ENCODE results near the gene STAMBP. TPM values are rescaled to one million over a fixed set of nuclear protein-coding genes. Genes with fewer than 3 reads are reported as not detected.
"Not testable (repeated sequence)": the region's sequence is repeated elsewhere in the genome, so short reads cannot be mapped to it uniquely, and the experiment has no call there.

The STAMBP gene
- total RNA-seq (2014; rRNA removed; shearing (Covaris generic); ENCODE audit: low replicate concordance): 36.0 and 43.1 TPM in 2 replicates

DNA sequence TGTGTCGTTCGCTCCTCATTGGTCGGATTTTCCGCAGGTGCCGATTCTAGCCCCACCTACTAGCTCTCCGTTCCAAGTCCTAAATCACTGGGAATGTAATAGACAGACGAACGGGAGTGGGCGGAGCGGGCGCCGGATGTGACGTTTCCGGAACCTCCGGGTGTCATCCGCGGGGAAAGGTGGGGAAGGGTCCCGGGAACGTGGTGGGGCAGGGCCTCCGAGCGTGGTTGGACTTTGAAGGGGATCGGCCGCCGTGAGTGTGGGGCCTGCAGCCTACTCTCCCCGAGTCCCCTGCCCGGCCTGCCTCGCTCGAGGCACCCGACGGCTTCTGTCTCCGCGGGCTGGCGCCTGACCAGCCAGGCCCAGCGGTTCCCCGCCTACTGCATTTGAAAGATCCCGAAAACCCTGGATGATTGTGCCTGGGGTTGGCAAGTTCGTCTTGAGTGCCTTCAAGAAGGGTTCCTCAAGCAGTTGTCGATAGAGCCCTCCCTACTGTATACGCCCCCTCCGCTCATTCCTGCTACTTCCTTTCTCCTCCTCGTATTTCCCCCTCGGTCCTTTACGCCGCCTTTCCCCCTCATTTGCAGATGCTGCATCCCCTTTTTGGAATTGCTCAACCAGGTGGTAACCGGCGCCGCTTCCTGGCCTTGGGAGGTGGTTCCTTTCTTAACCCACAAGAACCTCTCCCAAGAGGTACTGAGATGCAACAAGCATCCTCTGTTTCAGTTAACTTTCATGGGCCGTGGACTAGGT lies at the start of gene STAMBP:
TSS of gene STAMBP (plus strand) at position 144 of the 753 bp plus-strand sequence. CDS start 1,896 bp downstream, outside the sequence.
- Histone ChIP-seq H3K36me3 (peaks cover 17% of the 10 kb centered on the region), H3K4me3 (peak within 1 kb of the TSS; percentile 87), H3K27me3 (no peaks in the 10 kb centered on the region), H3K9me3 (no peaks in the 10 kb centered on the region)
- DNase-seq: peak; percentile 94

DNA sequence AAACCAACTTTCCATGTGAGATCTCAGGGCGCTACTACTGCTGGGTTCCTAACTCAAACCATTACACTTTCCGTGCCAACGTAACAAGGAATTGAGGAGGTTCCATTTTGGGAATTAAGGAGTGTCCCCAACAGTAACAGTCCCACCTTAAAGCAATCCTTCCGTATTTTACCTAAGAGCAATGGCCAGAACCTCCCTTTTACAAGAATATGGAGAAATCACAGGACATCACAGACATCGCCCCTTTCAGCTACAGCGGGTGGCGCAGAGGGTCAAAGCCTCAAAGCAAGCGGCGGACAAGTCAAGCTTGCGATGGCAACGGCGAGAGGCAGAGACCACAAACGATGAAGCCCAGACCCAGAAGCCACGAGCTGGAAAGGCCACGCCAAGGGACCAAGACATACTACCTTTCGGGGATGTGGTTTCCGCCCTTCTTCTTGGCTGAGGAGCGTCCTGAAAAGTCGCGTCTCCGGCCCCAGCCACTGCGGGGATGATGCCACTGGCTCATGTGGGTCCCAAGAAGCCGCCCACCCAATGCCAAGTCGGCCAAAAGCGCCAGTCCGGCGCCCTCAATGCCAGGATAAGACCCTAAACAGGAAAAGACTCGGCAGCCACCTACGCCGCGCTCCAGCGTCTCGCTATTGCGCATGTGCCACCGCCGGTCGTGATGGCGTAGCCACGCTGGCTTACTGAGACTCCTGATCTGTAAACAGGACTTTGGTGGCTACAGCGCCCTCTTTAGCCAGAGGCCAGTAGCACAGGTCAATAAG lies 49.1 kb upstream of the STAMBP start, which contains the start of gene DUSP11:
TSS of gene DUSP11 (minus strand) at position 637 of the 770 bp plus-strand sequence. CDS start at position 508, 129 bp downstream.
- peak within 1 kb of the TSS; percentile 97 for H3K4me3 ChIP-seq
- H3K9me3 ChIP-seq: no peaks in the 10 kb centered on the region
- no peaks in the 10 kb centered on the region for H3K27me3 ChIP-seq
- peak; percentile 91 for DNase-seq
- H3K36me3 ChIP-seq: peaks cover 17% of the 10 kb centered on the region

GRCh38 chr2:73780237-73780582 lies 48.6 kb upstream of the STAMBP start:
- H3K27me3 ChIP-seq: no peaks in the 10 kb centered on the region
- H3K4me3 ChIP-seq: peak overlapping the region; percentile 97
- H3K36me3 ChIP-seq: peaks cover 13% of the 10 kb centered on the region
- DNase-seq: no peak
- H3K9me3 ChIP-seq: no peaks in the 10 kb centered on the region

DNA sequence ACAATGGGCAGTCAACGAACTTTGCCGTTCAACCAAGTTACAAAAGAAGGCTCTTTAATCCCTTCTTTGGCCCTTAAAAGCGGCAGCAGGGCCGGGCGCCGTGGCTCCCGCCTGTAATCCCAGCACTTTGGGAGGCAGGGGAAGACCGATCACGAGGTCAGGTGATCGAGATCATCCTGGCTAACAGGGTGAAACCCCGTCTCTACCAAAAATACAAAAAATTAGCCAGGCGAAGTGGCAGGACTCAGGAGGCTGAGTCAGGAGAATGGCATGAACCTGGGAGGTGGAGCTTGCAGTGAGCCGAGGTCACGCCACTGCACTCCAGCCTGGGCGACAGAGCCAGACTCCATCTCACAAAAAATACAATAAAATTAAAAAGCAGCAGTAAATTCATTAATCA lies 45.4 kb upstream of the STAMBP start:
- not testable (repeated sequence) for H3K4me3 ChIP-seq, H3K36me3 ChIP-seq, H3K27me3 ChIP-seq, H3K9me3 ChIP-seq
- peak; percentile 56 for DNase-seq

- not testable (repeated sequence) for H3K9me3 ChIP-seq, H3K36me3 ChIP-seq
These were observed 44.9 kb upstream of the STAMBP start, which contains the start of gene C2orf78 for GRCh38 chr2:73783883-73784282. Gene C2orf78 (plus strand): TSS chr2:73784183. CDS start chr2:73784310, 127 bp downstream.

DNA sequence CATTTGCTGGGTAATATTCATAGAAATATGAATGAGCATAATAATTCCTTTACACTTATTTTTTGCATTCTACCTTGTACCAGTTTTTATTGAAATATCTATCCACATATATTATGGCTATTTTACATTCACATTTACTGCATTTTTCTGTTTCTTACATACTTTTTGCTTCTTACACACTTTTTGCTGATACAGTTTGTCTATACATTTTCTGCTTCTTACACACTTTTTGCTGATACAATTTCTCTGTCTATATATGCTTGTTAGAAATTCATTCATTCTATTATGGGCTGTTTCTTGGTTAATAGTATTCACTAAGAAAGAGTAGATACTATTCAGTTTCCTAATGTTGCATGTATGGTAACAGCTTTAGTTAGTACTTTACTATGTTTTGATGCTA lies 16.9 kb upstream of the STAMBP start:
- DNase-seq: no peak
- Histone ChIP-seq H3K4me3 (no peak overlapping the region), H3K36me3 (no peaks in the 10 kb centered on the region), H3K27me3 (peaks cover 5% of the 10 kb centered on the region; the same call in 1 of the 2 replicates), H3K9me3 (no peaks in the 10 kb centered on the region)

More at GRCh38 chr2:73783883-73784282, 44.9 kb upstream of the STAMBP start, which contains the start of gene C2orf78:
- not testable (repeated sequence) for H3K4me3 ChIP-seq, H3K27me3 ChIP-seq, DNase-seq

DNA sequence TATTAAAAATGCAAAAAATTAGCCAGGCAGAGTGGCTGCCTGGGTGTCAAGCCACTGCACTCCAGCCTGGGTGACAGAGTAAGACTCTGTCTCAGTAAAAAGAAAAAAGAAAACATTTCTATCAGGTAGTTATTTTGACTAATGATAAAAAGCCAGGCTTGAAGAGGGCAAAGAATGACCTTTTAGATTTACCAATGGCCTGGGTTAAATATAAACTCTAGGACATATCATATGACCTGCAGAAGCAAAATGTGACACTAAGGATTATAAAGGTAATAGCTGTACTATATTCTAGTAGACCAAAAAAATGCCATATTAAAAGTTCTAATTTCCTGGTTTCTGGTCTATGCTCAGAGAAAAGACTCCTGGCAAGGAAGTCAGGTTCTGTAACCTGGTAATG lies 16.1 kb upstream of the STAMBP start:
- DNase-seq: no peak

DNA sequence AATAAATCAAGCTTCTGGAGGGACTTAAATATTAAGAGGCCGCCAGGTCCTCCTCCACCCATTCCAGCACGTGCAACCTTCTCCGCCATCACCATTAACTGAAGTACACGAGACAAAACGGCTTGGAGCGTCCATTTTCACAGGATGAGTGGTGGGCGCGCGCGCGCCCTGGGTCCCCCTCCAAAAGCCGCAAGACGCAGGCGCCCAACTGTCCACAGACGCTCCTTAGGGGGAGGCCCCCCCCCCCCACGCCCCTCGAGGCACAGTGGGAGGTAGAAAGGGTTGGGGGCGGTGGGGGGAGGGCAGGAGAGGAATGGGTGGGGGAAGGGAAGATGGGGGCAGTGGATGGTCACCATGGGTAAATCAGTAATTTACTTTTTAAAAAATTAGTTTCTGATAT lies 10.5 kb upstream of the STAMBP start:
- no peak for DNase-seq
- no peaks in the 10 kb centered on the region for H3K9me3 ChIP-seq
- H3K27me3 ChIP-seq: no peaks in the 10 kb centered on the region; the same call in 1 of the 2 replicates
- no peak overlapping the region for H3K4me3 ChIP-seq
- no peaks in the 10 kb centered on the region for H3K36me3 ChIP-seq

More for the DNA sequence above, 16.1 kb upstream of the STAMBP start:
- Histone ChIP-seq H3K4me3 (no peak overlapping the region), H3K27me3 (peaks cover 5% of the 10 kb centered on the region; the same call in 1 of the 2 replicates), H3K36me3 (no peaks in the 10 kb centered on the region), H3K9me3 (no peaks in the 10 kb centered on the region)

DNA sequence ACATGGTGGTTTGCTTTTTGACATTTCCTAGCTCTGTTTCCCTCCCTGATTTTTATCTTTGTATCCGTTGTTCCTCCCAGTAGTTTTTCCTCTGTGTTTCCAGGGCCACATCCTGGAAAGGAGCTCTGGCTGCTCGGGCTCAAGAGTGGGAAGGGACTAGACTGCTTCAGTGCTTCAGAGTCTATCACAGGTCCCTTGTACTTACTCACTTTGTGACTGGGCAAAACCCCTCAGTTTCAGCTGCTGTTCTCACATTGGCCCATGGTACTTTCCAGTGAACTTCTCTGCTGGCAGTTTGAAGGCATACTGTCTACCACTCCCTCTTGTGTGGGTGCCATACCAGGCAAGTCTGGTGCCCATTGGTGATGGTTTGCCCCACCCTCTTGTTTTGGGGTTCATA lies 7.5 kb upstream of the STAMBP start:
- no peak overlapping the region for H3K4me3 ChIP-seq
- DNase-seq: no peak

DNA sequence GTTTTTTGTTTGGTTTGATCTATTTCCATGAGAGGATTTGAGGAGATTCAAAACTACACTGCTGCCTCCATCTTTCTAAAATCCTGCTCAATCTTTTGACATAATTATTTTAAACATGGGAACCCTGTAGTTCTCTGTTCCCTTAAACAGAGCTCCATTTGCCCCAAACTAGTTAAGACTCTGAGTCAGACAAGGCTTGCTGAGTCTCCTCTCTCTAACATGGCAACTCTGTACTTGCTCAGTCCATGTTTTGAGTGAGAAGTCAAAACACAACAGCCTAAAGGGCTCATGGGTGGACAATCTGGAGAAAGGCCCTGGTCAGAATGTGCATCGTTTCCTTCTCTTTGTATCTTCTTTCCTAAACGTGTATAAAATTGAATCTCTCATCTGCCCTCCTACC lies 7.1 kb upstream of the STAMBP start:
- Histone ChIP-seq H3K27me3 (no peaks in the 10 kb centered on the region), H3K9me3 (no peaks in the 10 kb centered on the region), H3K4me3 (no peak overlapping the region), H3K36me3 (no peaks in the 10 kb centered on the region)
- DNase-seq: no peak

More for the DNA sequence above, 7.5 kb upstream of the STAMBP start:
- no peaks in the 10 kb centered on the region for H3K9me3 ChIP-seq
- no peaks in the 10 kb centered on the region for H3K27me3 ChIP-seq
- H3K36me3 ChIP-seq: no peaks in the 10 kb centered on the region

GRCh38 chr2:73822276-73822675 lies 6.5 kb upstream of the STAMBP start:
- Histone ChIP-seq H3K4me3 (no peak overlapping the region), H3K9me3 (no peaks in the 10 kb centered on the region), H3K27me3 (no peaks in the 10 kb centered on the region), H3K36me3 (no peaks in the 10 kb centered on the region)
- DNase-seq: no peak

DNA sequence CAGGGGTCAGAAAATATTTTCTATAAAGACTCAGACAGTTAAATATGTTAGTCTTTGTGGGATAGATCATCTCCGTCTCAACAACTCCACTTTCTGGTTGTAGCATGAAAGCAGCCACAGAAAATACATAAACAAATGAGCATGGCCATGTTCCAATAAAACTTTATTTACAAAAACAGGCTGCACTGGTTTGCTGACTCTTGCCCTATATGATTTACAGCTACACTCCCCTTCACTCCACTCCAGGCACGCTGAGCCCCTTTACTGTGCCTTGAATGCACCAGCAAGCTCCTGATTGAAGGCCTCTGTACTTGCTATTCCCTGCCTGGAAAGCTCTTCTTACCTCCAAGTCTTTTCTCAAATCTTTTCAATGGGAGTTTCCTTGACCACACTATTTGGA lies 5.8 kb upstream of the STAMBP start:
- no peak overlapping the region for H3K4me3 ChIP-seq
- no peaks in the 10 kb centered on the region for H3K27me3 ChIP-seq
- H3K36me3 ChIP-seq: no peaks in the 10 kb centered on the region
- H3K9me3 ChIP-seq: no peaks in the 10 kb centered on the region
- no peak for DNase-seq

DNA sequence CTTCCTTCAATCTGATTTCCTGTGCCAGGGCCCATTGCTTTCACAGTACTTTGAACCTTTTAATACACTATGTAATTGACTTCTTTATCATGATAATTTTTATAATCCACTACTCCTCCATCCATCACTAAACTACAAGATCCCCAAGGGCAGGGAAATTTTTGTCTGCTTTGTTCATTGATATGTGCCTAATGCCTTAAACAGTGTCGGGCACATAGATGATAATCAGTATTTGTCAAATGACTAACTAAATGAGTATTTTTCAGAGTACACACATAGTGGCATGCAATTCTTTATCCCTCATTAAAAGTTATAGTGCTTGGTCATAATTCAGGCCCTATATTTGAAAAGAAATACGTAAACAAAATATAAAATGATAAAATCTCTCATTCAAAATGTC lies 5.3 kb upstream of the STAMBP start:
- Histone ChIP-seq H3K27me3 (no peaks in the 10 kb centered on the region), H3K9me3 (no peaks in the 10 kb centered on the region), H3K36me3 (no peaks in the 10 kb centered on the region), H3K4me3 (no peak overlapping the region)
- DNase-seq: no peak

DNA sequence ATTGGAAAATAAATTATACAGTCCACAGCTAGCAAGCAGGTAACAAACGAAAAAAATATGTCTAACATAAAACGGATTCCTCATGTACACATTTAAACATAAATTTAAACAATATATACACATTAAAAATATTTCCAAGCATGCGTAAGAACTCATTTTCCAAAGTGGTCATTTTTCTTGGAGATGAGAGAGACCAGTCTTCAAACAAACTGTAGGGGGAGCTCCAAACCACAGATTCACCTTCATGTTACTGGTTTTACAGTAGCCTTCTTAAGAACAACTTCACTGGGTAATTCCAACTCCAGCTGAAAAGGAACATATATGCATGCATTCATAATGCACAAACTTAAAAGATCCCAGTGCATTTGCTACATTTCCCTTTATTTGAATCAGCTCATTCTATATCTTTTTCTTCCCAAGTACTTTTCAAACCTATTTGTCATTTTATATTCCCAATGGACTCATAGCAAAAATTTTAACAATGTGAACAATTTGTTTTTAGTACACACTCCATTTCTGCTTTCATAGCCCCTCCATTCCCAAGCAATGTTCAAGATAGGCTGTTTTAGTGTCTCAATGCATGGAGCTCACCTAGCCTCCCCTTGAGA lies 4.7 kb upstream of the STAMBP start:
- Histone ChIP-seq H3K36me3 (no peaks in the 10 kb centered on the region), H3K9me3 (no peaks in the 10 kb centered on the region), H3K4me3 (no peak overlapping the region), H3K27me3 (no peaks in the 10 kb centered on the region)
- DNase-seq: no peak

- no peak for DNase-seq
- no peak overlapping the region for H3K4me3 ChIP-seq
- no peaks in the 10 kb centered on the region for H3K27me3 ChIP-seq
- no peaks in the 10 kb centered on the region for H3K9me3 ChIP-seq
- H3K36me3 ChIP-seq: no peaks in the 10 kb centered on the region
These were observed 3.4 kb upstream of the STAMBP start for GRCh38 chr2:73825408-73825807.

DNA sequence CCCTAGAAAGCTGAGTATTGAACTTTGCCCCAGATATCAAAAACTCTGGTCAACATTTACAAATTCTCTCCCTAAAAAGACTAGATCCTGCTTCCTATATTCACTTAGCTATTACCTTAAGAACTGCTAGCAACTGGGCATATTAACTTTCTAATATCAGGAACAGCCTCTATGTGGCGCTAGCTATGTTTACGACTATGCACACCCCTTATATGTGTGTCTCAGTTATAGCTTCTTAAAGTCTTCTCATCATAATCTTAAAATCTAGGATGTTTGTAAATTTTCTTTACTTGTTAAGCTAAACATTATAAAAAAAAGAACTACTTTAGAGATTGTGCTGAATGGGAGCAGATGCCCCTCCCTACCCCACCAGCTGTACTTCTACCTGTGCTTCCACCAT lies 1.7 kb upstream of the STAMBP start:
- Histone ChIP-seq H3K27me3 (no peaks in the 10 kb centered on the region), H3K36me3 (peaks cover under 1% of the 10 kb centered on the region), H3K9me3 (no peaks in the 10 kb centered on the region), H3K4me3 (no peak overlapping the region)
- no peak for DNase-seq

All from MG63 (cell line).